HG03521 (cell line): ENCODE results near the gene MAPKAP1.
"Not testable (repeated sequence)": the region's sequence is repeated elsewhere in the genome, so short reads cannot be mapped to it uniquely, and the experiment has no call there.

ENCODE experiments used
- ATAC-seq: cut with Tn5 transposase; IDR thresholded peaks from one replicate; pipeline ENCODE4 v1.9.1; 2021; ENCODE audit warnings: mild to moderate bottlenecking, moderate library complexity; ENCODE audit not compliant: unreplicated experiment

MAPKAP1 gene

GRCh38 chr9:125611121-125611765 lies 95.8 kb downstream of the MAPKAP1 start:
- ATAC-seq: no peak

- ATAC-seq: no peak
These were observed 97.3 kb downstream of the MAPKAP1 start for GRCh38 chr9:125609744-125610143.

- ATAC-seq: no peak
These were observed 98.4 kb downstream of the MAPKAP1 start for GRCh38 chr9:125608489-125609224.

- no peak for ATAC-seq
These were observed 102.8 kb downstream of the MAPKAP1 start for GRCh38 chr9:125604196-125604595.

GRCh38 chr9:125603478-125604021 lies 103.5 kb downstream of the MAPKAP1 start:
- no peak for ATAC-seq

- ATAC-seq: no peak
These were observed 105.0 kb downstream of the MAPKAP1 start for GRCh38 chr9:125601961-125602360.

- no peak for ATAC-seq
These were observed 106.8 kb downstream of the MAPKAP1 start for GRCh38 chr9:125600194-125600593.

GRCh38 chr9:125594223-125594610 lies 112.8 kb downstream of the MAPKAP1 start:
- ATAC-seq: no peak

- no peak for ATAC-seq
These were observed 113.3 kb downstream of the MAPKAP1 start for GRCh38 chr9:125593581-125594222.

GRCh38 chr9:125591888-125592287 lies 115.1 kb downstream of the MAPKAP1 start:
- no peak for ATAC-seq

GRCh38 chr9:125591245-125591644 lies 115.8 kb downstream of the MAPKAP1 start:
- no peak for ATAC-seq

GRCh38 chr9:125589287-125589686 lies 117.7 kb downstream of the MAPKAP1 start:
- no peak for ATAC-seq

- ATAC-seq: no peak
These were observed 119.1 kb downstream of the MAPKAP1 start for GRCh38 chr9:125587819-125588460.

- ATAC-seq: no peak
These were observed 120.9 kb downstream of the MAPKAP1 start for GRCh38 chr9:125586172-125586511.

GRCh38 chr9:125585503-125586171 lies 121.4 kb downstream of the MAPKAP1 start:
- ATAC-seq: no peak

GRCh38 chr9:125580701-125581286 lies 126.2 kb downstream of the MAPKAP1 start:
- no peak for ATAC-seq

- no peak for ATAC-seq
These were observed 127.7 kb downstream of the MAPKAP1 start for GRCh38 chr9:125579030-125579932.

- ATAC-seq: no peak
These were observed 132.7 kb downstream of the MAPKAP1 start for GRCh38 chr9:125574126-125574877.

- not testable (repeated sequence) for ATAC-seq
These were observed 134.5 kb downstream of the MAPKAP1 start for GRCh38 chr9:125572461-125572860.
